ENCODE results near the gene SREBF2. TPM values are rescaled to one million over a fixed set of nuclear protein-coding genes. Genes with fewer than 3 reads are reported as not detected.

SREBF2 gene
- total and polyA plus RNA-seq, 2 donors (not counting 1 experiment from before 2014, with no cell fraction given), result 116 to 287 TPM

GRCh38 chr22:41900652-41901312 lies 67.9 kb downstream of the SREBF2 start:
- Mint-ChIP-seq H3K9me3 (ENCODE audit: insufficient read depth) (no peaks in the 10 kb centered on the region), H3K4me1 (no peaks in the 10 kb centered on the region), H3K27ac (no peak overlapping the region), H3K27me3 (no peaks in the 10 kb centered on the region), H3K4me3 (no peak overlapping the region)
- H3K4me1 ChIP-seq (ENCODE audit: control insufficient read depth in 2 of 2, insufficient read depth in 2 of 2, low read length in 2 of 2), result no peaks in the 10 kb centered on the region
- ATAC-seq (ENCODE audit: low read depth) (no peak), DNase-seq (no peak)
- TF ChIP-seq CTCF (IDR thresholded peaks at IDR 0.05) (no peak), EZH2 (IDR thresholded peaks at IDR 0.05; ENCODE audit: borderline replicate concordance, insufficient read depth, low read depth, low read length, poor library complexity, severe bottlenecking) (no peak)
- H2AFZ ChIP-seq (ENCODE audit: insufficient read depth, low read depth, low read length, poor library complexity, severe bottlenecking), result no peak overlapping the region
- CTCF ChIA-PET, result no interaction called here
- no peak overlapping the region for H3K4me2 ChIP-seq (replicated peaks; ENCODE audit: low read depth, low read length, poor library complexity, severe bottlenecking)
- WGBS (ENCODE audit: insufficient coverage), result 97% methylated on average over 8 of the region's 8 CpGs
- no peaks in the 10 kb centered on the region for H3K9me3 ChIP-seq (ENCODE audit: control extremely low read depth in 1 of 3, control insufficient read depth in 2 of 3, insufficient read depth in 1 of 3, low read length in 2 of 3)
- H3K9ac ChIP-seq (ENCODE audit: low read length), result no peak overlapping the region
- POLR2A ChIA-PET, result interaction anchor here (0.5 kb wide), 1 partner anchor 24 kb away, joined by 5 read pairs; no protein-coding TSS in a partner anchor
- H3K4me3 ChIP-seq (ENCODE audit: control extremely low read depth in 1 of 5, extremely low read depth in 1 of 5, insufficient read depth in 1 of 5, low read depth in 2 of 5, low read length in 4 of 5), result no peak overlapping the region
- no peak overlapping the region for H3K27ac ChIP-seq (ENCODE audit: low read length in 2 of 2)
- H3K79me2 ChIP-seq (ENCODE audit: control insufficient read depth, insufficient read depth, low read length), result no peaks in the 10 kb centered on the region
- intact Hi-C loops (cut with micrococcal nuclease), result no loop called here
- H3K27me3 ChIP-seq (replicated peaks in 1 of 4; ENCODE audit: control extremely low read depth in 1 of 4, control insufficient read depth in 3 of 4, insufficient read depth in 4 of 4, low read length in 3 of 4), result no peaks in the 10 kb centered on the region
- peaks cover 0 to 94% of the 10 kb centered on the region in 2 experiments for H3K36me3 ChIP-seq (replicated peaks in 1 of 2; ENCODE audit: control extremely low read depth in 1 of 2, control insufficient read depth in 1 of 2, extremely low read depth in 1 of 2, insufficient read depth in 2 of 2, low read length in 1 of 2)
- H4K20me1 ChIP-seq (ENCODE audit: control insufficient read depth, insufficient read depth, low read length, poor library complexity, severe bottlenecking), result peaks cover 9% of the 10 kb centered on the region

GRCh38 chr22:41902016-41902415 lies 69.1 kb downstream of the SREBF2 start:
- POLR2A ChIA-PET, result interaction anchor here (1.0 kb wide), 1 partner anchor 12 kb away, joined by 3 read pairs; no protein-coding TSS in a partner anchor
- 98% methylated on average over 7 of the region's 7 CpGs for WGBS (ENCODE audit: insufficient coverage)
- DNase-seq, result no peak
- Histone ChIP-seq H3K27me3 (replicated peaks in 1 of 4; ENCODE audit: control extremely low read depth in 1 of 4, control insufficient read depth in 3 of 4, insufficient read depth in 4 of 4, low read length in 3 of 4) (no peaks in the 10 kb centered on the region), H3K4me1 (ENCODE audit: control insufficient read depth in 2 of 2, insufficient read depth in 2 of 2, low read length in 2 of 2) (no peaks in the 10 kb centered on the region), H3K36me3 (replicated peaks in 1 of 2; ENCODE audit: control extremely low read depth in 1 of 2, control insufficient read depth in 1 of 2, extremely low read depth in 1 of 2, insufficient read depth in 2 of 2, low read length in 1 of 2) (peaks cover 0 to 85% of the 10 kb centered on the region in 2 experiments), H3K4me2 (replicated peaks; ENCODE audit: low read depth, low read length, poor library complexity, severe bottlenecking) (no peak overlapping the region), H4K20me1 (ENCODE audit: control insufficient read depth, insufficient read depth, low read length, poor library complexity, severe bottlenecking) (peaks cover 9% of the 10 kb centered on the region), H3K79me2 (ENCODE audit: control insufficient read depth, insufficient read depth, low read length) (no peaks in the 10 kb centered on the region), H3K4me3 (ENCODE audit: control extremely low read depth in 1 of 5, extremely low read depth in 1 of 5, insufficient read depth in 1 of 5, low read depth in 2 of 5, low read length in 4 of 5) (no peak overlapping the region), H3K27ac (ENCODE audit: low read length in 2 of 2) (no peak overlapping the region), H3K9me3 (ENCODE audit: control extremely low read depth in 1 of 3, control insufficient read depth in 2 of 3, insufficient read depth in 1 of 3, low read length in 2 of 3) (no peaks in the 10 kb centered on the region), H3K9ac (ENCODE audit: low read length) (no peak overlapping the region), H2AFZ (ENCODE audit: insufficient read depth, low read depth, low read length, poor library complexity, severe bottlenecking) (no peak overlapping the region)
- no peaks in the 10 kb centered on the region for H3K9me3 Mint-ChIP-seq (ENCODE audit: insufficient read depth)
- TF ChIP-seq EZH2 (IDR thresholded peaks at IDR 0.05; ENCODE audit: borderline replicate concordance, insufficient read depth, low read depth, low read length, poor library complexity, severe bottlenecking), result no peak
- TF ChIP-seq CTCF (IDR thresholded peaks at IDR 0.05), result no peak
- no peak overlapping the region for H3K4me3 Mint-ChIP-seq
- no peak for ATAC-seq (ENCODE audit: low read depth)
- intact Hi-C loops (cut with micrococcal nuclease), result no loop called here
- peak overlapping the region; percentile 65 for H3K27ac Mint-ChIP-seq
- peaks cover 1% of the 10 kb centered on the region for H3K4me1 Mint-ChIP-seq
- H3K27me3 Mint-ChIP-seq, result no peaks in the 10 kb centered on the region
- CTCF ChIA-PET, result interaction anchor here (0.9 kb wide), 1 partner anchor 9 kb away, joined by 3 read pairs; no protein-coding TSS in a partner anchor
